K562 (cell line): ENCODE results near the gene ARID3A. TPM values are rescaled to one million over a fixed set of nuclear protein-coding genes. Genes with fewer than 3 reads are reported as not detected.

ENCODE experiments used
- ELF4 ChIP-seq: fragments of 450-650 bp; formaldehyde crosslinking; IDR thresholded peaks from 2 replicates; pipeline ENCODE4 v1.4.0; 2022; ENCODE audit warnings: missing genetic modification characterization
- ETS1 ChIP-seq: conservative IDR thresholded peaks from 2 replicates; pipeline ENCODE4 v1.6.1; 2011; ENCODE audit warnings: low read depth, mild to moderate bottlenecking, low read length; ENCODE audit not compliant: control insufficient read depth
- FOXM1 ChIP-seq, 2 experiments: fragments of 450-650 bp in 1 of 2; sonication (generic) in 1 of 2; formaldehyde crosslinking in 1 of 2; IDR thresholded peaks; 2 replicates each; pipeline versions ENCODE4 v1.6.1 to v1.9.0; 2017 to 2022; ENCODE audit warnings: low read depth in 2 of 2, mild to moderate bottlenecking in 2 of 2, missing genetic modification reagents in 1 of 2, moderate library complexity in 1 of 2
- HBP1 ChIP-seq: fragments of 450-650 bp; formaldehyde crosslinking; IDR thresholded peaks from 2 replicates; pipeline ENCODE4 v1.4.0; 2022; ENCODE audit warnings: missing genetic modification characterization
- HDAC8 ChIP-seq: fragments of 450-650 bp; IDR thresholded peaks from 2 replicates; pipeline ENCODE4 v1.6.1; 2016; ENCODE audit warnings: mild to moderate bottlenecking, missing genetic modification characterization, moderate library complexity, missing compliant biosample characterization
- IRF2 ChIP-seq: sonication (generic); formaldehyde crosslinking; IDR thresholded peaks from 2 replicates; pipeline ENCODE4 v1.8.1; 2022; ENCODE audit warnings: mild to moderate bottlenecking, missing genetic modification reagents
- MEIS2 ChIP-seq: fragments of 450-650 bp; IDR thresholded peaks from 2 replicates; pipeline ENCODE4 v1.6.1; 2014; ENCODE audit warnings: mild to moderate bottlenecking; ENCODE audit not compliant: partially characterized antibody
- NFIC ChIP-seq: fragments of 450-650 bp; IDR thresholded peaks from 2 replicates; pipeline ENCODE4 v1.6.1; 2017; ENCODE audit warnings: mild to moderate bottlenecking, inconsistent platforms
- NFRKB ChIP-seq: fragments of 450-650 bp; IDR thresholded peaks from 2 replicates; pipeline ENCODE4 v1.6.1; 2016; ENCODE audit warnings: low read depth
- PPARD ChIP-seq: fragments of 250-450 bp; sonication (Bioruptor Pico); IDR thresholded peaks from 2 replicates; pipeline ENCODE4 v1.8.0; 2022; ENCODE audit warnings: inconsistent platforms, mild to moderate bottlenecking, moderate library complexity
- PRMT5 ChIP-seq: sonication (generic); formaldehyde crosslinking; IDR thresholded peaks from 2 replicates; pipeline ENCODE4 v1.5.0; 2020; ENCODE audit warnings: missing genetic modification reagents
- SIN3B ChIP-seq: fragments of 450-650 bp; IDR thresholded peaks from 2 replicates; pipeline ENCODE4 v1.6.1; 2017; ENCODE audit warnings: low read depth, mild to moderate bottlenecking, moderate library complexity
- SREBF2 ChIP-seq: sonication (generic); formaldehyde crosslinking; IDR thresholded peaks from 2 replicates; pipeline ENCODE4 v1.4.0; 2020; ENCODE audit warnings: mild to moderate bottlenecking, missing genetic modification reagents
- SRSF9 ChIP-seq: fragments of 200-400 bp; formaldehyde crosslinking; IDR thresholded peaks from 2 replicates; pipeline ENCODE4 v1.6.1; 2017; ENCODE audit warnings: low read depth, low read length, borderline replicate concordance
- TAF15 ChIP-seq: fragments of 200-400 bp; formaldehyde crosslinking; IDR thresholded peaks from 2 replicates; pipeline ENCODE4 v1.6.1; 2017; ENCODE audit warnings: mild to moderate bottlenecking, low read depth, low read length, moderate library complexity
- TBP ChIP-seq: optimal IDR thresholded peaks from 2 replicates; pipeline ENCODE3; 2011; ENCODE audit warnings: low read depth, low read length, improper control_type of control experiment
- TEAD2 ChIP-seq: fragments of 450-650 bp; IDR thresholded peaks from 2 replicates; pipeline ENCODE4 v1.6.1; 2016; ENCODE audit warnings: missing genetic modification characterization, control low read depth, missing compliant biosample characterization
- ZNF324 ChIP-seq: fragments of 250-450 bp; sonication (Bioruptor Pico); IDR thresholded peaks from 2 replicates; pipeline ENCODE4 v1.4.0; 2020; ENCODE audit warnings: mild to moderate bottlenecking
- ZNF57 ChIP-seq: fragments of 450-650 bp; formaldehyde crosslinking; IDR thresholded peaks from 2 replicates; pipeline ENCODE4 v1.4.0; 2020; ENCODE audit warnings: mild to moderate bottlenecking, moderate library complexity
- ZNF707 ChIP-seq: fragments of 250-450 bp; sonication (Bioruptor Pico); conservative IDR thresholded peaks from 2 replicates; pipeline ENCODE4 v1.8.0; 2022; ENCODE audit warnings: inconsistent platforms, mild to moderate bottlenecking, moderate library complexity
- polyA plus RNA-seq, 8 experiments: library from polyadenylated mRNA; depleted of rRNA in 4 of 8; stranded (reverse) in 5 of 8; unstranded in 3 of 8; fragments of >200 nt; fragmentation: Nextera tagmentation in 2 of 8; fragmentation: Illumina TruSeq in 1 of 8; extraction: Ambion mirVana in 2 of 8; extraction: Trizol in 1 of 8; gene quantifications; 2 replicates each; pipeline versions ENCODE4 v1.2.1 to v1.2.3, GENCODE V29; 2011 to 2014; ENCODE audit warnings: inconsistent platforms in 1 of 8, missing spikeins in 1 of 8
- total RNA-seq, 7 experiments: library from RNA; depleted of rRNA in 6 of 7; stranded (reverse); fragments of >200 nt in 6 of 7; fragmentation: Illumina TruSeq in 2 of 7; extraction: Trizol in 2 of 7; gene quantifications; 2 replicates each; pipeline versions ENCODE4 v1.2.1 to v1.2.3, GENCODE V29; 2011 to 2021; ENCODE audit warnings: low replicate concordance in 1 of 7
- TF ChIP-seq, protein P1 (sequence below), 2 experiments: IDR thresholded peaks; 2 replicates each; pipeline ENCODE4 v1.6.1; 2012; ENCODE audit warnings: improper control_type of control experiment in 2 of 2, low read depth in 2 of 2, low read length in 2 of 2, borderline replicate concordance in 1 of 2
- TF ChIP-seq, protein P2 (sequence below): sonication (generic); IDR thresholded peaks from 2 replicates; pipeline ENCODE4 v1.6.1; 2016

Gene ARID3A
- total and polyA plus RNA-seq, 9 of the 15 experiments (the other 6 are each of a cell fraction or from before 2014, with no cell fraction given), result 1.4 to 118 (median 31.2) TPM

GRCh38 chr19:980133-980998 is 54.5 kb downstream of the ARID3A start (continued):
- TF ChIP-seq TEAD2 (tag) (no peak), TBP (peak; percentile 38), PRMT5 (CRISPR knock-in tag) (no peak), HDAC8 (tag) (0 out of 2 replicates have a peak, but pooled peaks have one; percentile 53), SRSF9 (no peak), NFIC (peak; percentile 74), HBP1 (CRISPR knock-in tag) (peak; percentile 68; the same call in 1 of the 2 replicates), ELF4 (CRISPR knock-in tag) (no peak), PPARD (no peak), NFRKB (peak; percentile 69), SREBF2 (0 out of 2 replicates have a peak, but pooled peaks have one; percentile 33), ZNF57 (CRISPR knock-in tag) (no peak), TAF15 (no peak), ZNF324 (CRISPR knock-in tag) (no peak), SIN3B (no peak), MEIS2 (no peak), ZNF707 (no peak), FOXM1 (IDR thresholded peaks at IDR 0.05; ENCODE audit: low read depth) (no peak), FOXM1 (CRISPR knock-in tag; IDR thresholded peaks at IDR 0.05; ENCODE audit: low read depth) (no peak), ETS1 (no peak), IRF2 (CRISPR knock-in tag) (no peak)
- TF ChIP-seq, protein P1, sequence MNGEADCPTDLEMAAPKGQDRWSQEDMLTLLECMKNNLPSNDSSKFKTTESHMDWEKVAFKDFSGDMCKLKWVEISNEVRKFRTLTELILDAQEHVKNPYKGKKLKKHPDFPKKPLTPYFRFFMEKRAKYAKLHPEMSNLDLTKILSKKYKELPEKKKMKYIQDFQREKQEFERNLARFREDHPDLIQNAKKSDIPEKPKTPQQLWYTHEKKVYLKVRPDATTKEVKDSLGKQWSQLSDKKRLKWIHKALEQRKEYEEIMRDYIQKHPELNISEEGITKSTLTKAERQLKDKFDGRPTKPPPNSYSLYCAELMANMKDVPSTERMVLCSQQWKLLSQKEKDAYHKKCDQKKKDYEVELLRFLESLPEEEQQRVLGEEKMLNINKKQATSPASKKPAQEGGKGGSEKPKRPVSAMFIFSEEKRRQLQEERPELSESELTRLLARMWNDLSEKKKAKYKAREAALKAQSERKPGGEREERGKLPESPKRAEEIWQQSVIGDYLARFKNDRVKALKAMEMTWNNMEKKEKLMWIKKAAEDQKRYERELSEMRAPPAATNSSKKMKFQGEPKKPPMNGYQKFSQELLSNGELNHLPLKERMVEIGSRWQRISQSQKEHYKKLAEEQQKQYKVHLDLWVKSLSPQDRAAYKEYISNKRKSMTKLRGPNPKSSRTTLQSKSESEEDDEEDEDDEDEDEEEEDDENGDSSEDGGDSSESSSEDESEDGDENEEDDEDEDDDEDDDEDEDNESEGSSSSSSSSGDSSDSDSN (IDR thresholded peaks at IDR 0.05; ENCODE audit: borderline replicate concordance in 1 of 2, low read depth in 2 of 2, low read length in 2 of 2), result 0 out of 4 replicates have a peak, but pooled peaks of 1 of the 2 experiments have one; percentile 30
- TF ChIP-seq, protein P2, sequence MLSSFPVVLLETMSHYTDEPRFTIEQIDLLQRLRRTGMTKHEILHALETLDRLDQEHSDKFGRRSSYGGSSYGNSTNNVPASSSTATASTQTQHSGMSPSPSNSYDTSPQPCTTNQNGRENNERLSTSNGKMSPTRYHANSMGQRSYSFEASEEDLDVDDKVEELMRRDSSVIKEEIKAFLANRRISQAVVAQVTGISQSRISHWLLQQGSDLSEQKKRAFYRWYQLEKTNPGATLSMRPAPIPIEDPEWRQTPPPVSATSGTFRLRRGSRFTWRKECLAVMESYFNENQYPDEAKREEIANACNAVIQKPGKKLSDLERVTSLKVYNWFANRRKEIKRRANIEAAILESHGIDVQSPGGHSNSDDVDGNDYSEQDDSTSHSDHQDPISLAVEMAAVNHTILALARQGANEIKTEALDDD, result no peak
